HepG2 (cell line): ENCODE data around the gene SDC1. TPM values are rescaled to one million over a fixed set of nuclear protein-coding genes. Genes with fewer than 3 reads are reported as not detected.
A peak's percentile ranks its signal among the peaks of the same experiment; 100 is the strongest.

Experiments used
- ATF3 ChIP-seq: sonication (generic); formaldehyde crosslinking; IDR thresholded peaks from 2 replicates; pipeline ENCODE4 v1.4.0; 2020; ENCODE audit warnings: missing genetic modification reagents
- CC2D1A ChIP-seq: sonication (generic); formaldehyde crosslinking; IDR thresholded peaks from 2 replicates; pipeline ENCODE4 v1.8.1; 2023; ENCODE audit warnings: mild to moderate bottlenecking, missing genetic modification reagents
- ETV5 ChIP-seq: IDR thresholded peaks from 2 replicates; pipeline ENCODE4 v1.6.1; 2018; ENCODE audit warnings: missing biosample characterization, missing genetic modification reagents, inconsistent platforms, borderline replicate concordance
- ETV6 ChIP-seq: sonication (generic); formaldehyde crosslinking; conservative IDR thresholded peaks from 2 replicates; pipeline ENCODE4 v1.4.0; 2020; ENCODE audit warnings: missing genetic modification reagents
- HNRNPK ChIP-seq: fragments of 200-400 bp; formaldehyde crosslinking; IDR thresholded peaks from 2 replicates; pipeline ENCODE4 v1.6.1; 2018; ENCODE audit warnings: low read length, low read depth, moderate library complexity, mild to moderate bottlenecking; ENCODE audit not compliant: poor library complexity, severe bottlenecking
- JUN ChIP-seq: sonication (generic); formaldehyde crosslinking; IDR thresholded peaks from 2 replicates; pipeline ENCODE4 v1.4.0; 2020; ENCODE audit warnings: mild to moderate bottlenecking, missing genetic modification reagents
- JUND ChIP-seq: sonication (generic); formaldehyde crosslinking; IDR thresholded peaks from 2 replicates; pipeline ENCODE4 v1.8.0; 2022; ENCODE audit warnings: mild to moderate bottlenecking, missing genetic modification reagents
- KMT2B ChIP-seq: IDR thresholded peaks from 2 replicates; pipeline ENCODE4 v1.6.1; 2016; ENCODE audit warnings: missing genetic modification reagents, missing compliant biosample characterization
- LCORL ChIP-seq, 2 experiments: fragments of 450-650 bp in 1 of 2; sonication (generic) in 1 of 2; formaldehyde crosslinking in 1 of 2; IDR thresholded peaks; 2 replicates each; pipeline versions ENCODE4 v1.5.0 to v1.6.1; 2017 to 2020; ENCODE audit warnings: antibody characterized with exemption in 1 of 2, missing genetic modification reagents in 1 of 2
- NR1H2 ChIP-seq: sonication (generic); formaldehyde crosslinking; IDR thresholded peaks from 2 replicates; pipeline ENCODE4 v1.8.1; 2022; ENCODE audit warnings: low read depth, missing genetic modification reagents, borderline replicate concordance
- NR2C2 ChIP-seq: sonication (generic); formaldehyde crosslinking; IDR thresholded peaks from 2 replicates; pipeline ENCODE4 v1.4.0; 2020; ENCODE audit warnings: missing genetic modification reagents, mild to moderate bottlenecking, moderate library complexity, borderline replicate concordance
- PAWR ChIP-seq: sonication (generic); formaldehyde crosslinking; IDR thresholded peaks from 2 replicates; pipeline ENCODE4 v1.4.0; 2020; ENCODE audit warnings: missing genetic modification reagents, mild to moderate bottlenecking, borderline replicate concordance
- PPARG ChIP-seq: conservative IDR thresholded peaks from 2 replicates; pipeline ENCODE4 v1.6.1; 2016; ENCODE audit warnings: missing biosample characterization, missing genetic modification reagents
- SKI ChIP-seq: fragments of 450-650 bp; IDR thresholded peaks from one replicate; pipeline ENCODE4 v1.6.1; 2018; ENCODE audit warnings: mild to moderate bottlenecking; ENCODE audit not compliant: partially characterized antibody
- SMARCC2 ChIP-seq: fragments of 450-650 bp; IDR thresholded peaks from 2 replicates; pipeline ENCODE4 v1.6.1; 2017; ENCODE audit warnings: antibody characterized with exemption, mild to moderate bottlenecking
- SNAPC5 ChIP-seq: sonication (generic); formaldehyde crosslinking; IDR thresholded peaks from 2 replicates; pipeline ENCODE4 v1.8.1; 2023; ENCODE audit warnings: mild to moderate bottlenecking, missing genetic modification reagents, borderline replicate concordance
- SOX6 ChIP-seq, 2 experiments: fragments of 450-650 bp in 1 of 2; sonication (generic) in 1 of 2; formaldehyde crosslinking in 1 of 2; IDR thresholded peaks; 2 replicates each; pipeline versions ENCODE4 v1.4.0 to v1.6.1; 2017 to 2020; ENCODE audit warnings: antibody characterized with exemption in 1 of 2, mild to moderate bottlenecking in 1 of 2, missing genetic modification reagents in 1 of 2
- TBP ChIP-seq: sonication (generic); formaldehyde crosslinking; IDR thresholded peaks from 2 replicates; pipeline ENCODE4 v1.5.0; 2020; ENCODE audit warnings: missing genetic modification reagents
- ZBTB44 ChIP-seq: sonication (generic); formaldehyde crosslinking; IDR thresholded peaks from 2 replicates; pipeline ENCODE4 v1.4.0; 2020; ENCODE audit warnings: missing genetic modification reagents
- ZIK1 ChIP-seq: sonication (generic); formaldehyde crosslinking; IDR thresholded peaks from 2 replicates; pipeline ENCODE4 v1.5.0; 2020; ENCODE audit warnings: mild to moderate bottlenecking, low read depth, missing genetic modification reagents, borderline replicate concordance
- ZNF136 ChIP-seq: sonication (generic); formaldehyde crosslinking; IDR thresholded peaks from 2 replicates; pipeline ENCODE4 v1.8.1; 2022; ENCODE audit warnings: low read depth, mild to moderate bottlenecking, moderate library complexity, missing genetic modification reagents
- ZNF253 ChIP-seq: sonication (generic); formaldehyde crosslinking; IDR thresholded peaks from 2 replicates; pipeline ENCODE4 v1.8.0; 2022; ENCODE audit warnings: mild to moderate bottlenecking, missing genetic modification reagents, borderline replicate concordance
- ZNF501 ChIP-seq: sonication (generic); formaldehyde crosslinking; IDR thresholded peaks from 2 replicates; pipeline ENCODE4 v1.5.1; 2020; ENCODE audit warnings: mild to moderate bottlenecking, moderate library complexity, missing genetic modification reagents
- ZNF543 ChIP-seq: sonication (generic); formaldehyde crosslinking; IDR thresholded peaks from 2 replicates; pipeline ENCODE4 v1.4.0; 2020; ENCODE audit warnings: mild to moderate bottlenecking, missing genetic modification reagents
- ZNF660 ChIP-seq: sonication (generic); formaldehyde crosslinking; IDR thresholded peaks from 2 replicates; pipeline ENCODE4 v1.5.1; 2020; ENCODE audit warnings: mild to moderate bottlenecking, low read depth, missing genetic modification reagents, borderline replicate concordance
- ZNF766 ChIP-seq: sonication (generic); formaldehyde crosslinking; IDR thresholded peaks from 2 replicates; pipeline ENCODE4 v1.5.0; 2020; ENCODE audit warnings: missing genetic modification reagents, borderline replicate concordance
- ZNF878 ChIP-seq: sonication (generic); formaldehyde crosslinking; IDR thresholded peaks from 2 replicates; pipeline ENCODE4 v1.8.1; 2023; ENCODE audit warnings: mild to moderate bottlenecking, missing genetic modification reagents, moderate library complexity
- polyA plus RNA-seq, 8 experiments: library from polyadenylated mRNA; depleted of rRNA in 3 of 8; stranded (reverse) in 7 of 8; unstranded in 1 of 8; fragments of >200 nt; fragmentation: Illumina TruSeq in 4 of 8; extraction: Trizol in 4 of 8; gene quantifications; 2 replicates each; pipeline versions ENCODE4 v1.2.1 to v1.2.3, GENCODE V29; 2011 to 2016; ENCODE audit warnings: low read depth in 4 of 8, missing spikeins in 1 of 8, mixed read lengths in 1 of 8; ENCODE audit not compliant: insufficient read depth in 1 of 8
- total RNA-seq, 5 experiments: library from RNA; depleted of rRNA; stranded (reverse); fragments of >200 nt; fragmentation: Illumina TruSeq; extraction: Trizol; gene quantifications; 2 replicates each; pipeline ENCODE4 v1.2.3, GENCODE V29; 2016; ENCODE audit warnings: low read depth in 1 of 5

SDC1 gene
- total and polyA plus RNA-seq, 2 of the 13 experiments (the other 11 are each of a cell fraction or from before 2014, with no cell fraction given): 108 to 119 TPM

GRCh38 chr2:20224716-20225293 is at the start of gene SDC1 (continued):
- no peak; the same call in 1 of the 2 replicates for TF ChIP-seq NR1H2 (CRISPR knock-in tag)
- TF ChIP-seq KMT2B (CRISPR knock-in tag): no peak
- TF ChIP-seq JUND: no peak
- TF ChIP-seq PPARG: no peak
- TF ChIP-seq ETV5: no peak
- 0 out of 2 replicates have a peak, but pooled peaks have one; percentile 20 for TF ChIP-seq ZNF253 (CRISPR knock-in tag)
- peak; percentile 76 for TF ChIP-seq HNRNPK
- no peak; the same call in 1 of the 2 replicates for TF ChIP-seq CC2D1A (CRISPR knock-in tag)
- no peak for TF ChIP-seq SOX6 (IDR thresholded peaks at IDR 0.05)
- TF ChIP-seq SOX6 (CRISPR knock-in tag; IDR thresholded peaks at IDR 0.05): no peak
- TF ChIP-seq ATF3 (CRISPR knock-in tag): no peak
- no peak for TF ChIP-seq ZNF543 (CRISPR knock-in tag)
- TF ChIP-seq SKI: peak; percentile 25
- TF ChIP-seq ZNF136 (CRISPR knock-in tag): no peak
- no peak for TF ChIP-seq SNAPC5
- no peak for TF ChIP-seq PAWR (CRISPR knock-in tag)
- no peak for TF ChIP-seq SMARCC2
- no peak; the same call in 1 of the 2 replicates for TF ChIP-seq ETV6
- peak; percentile 42; the same call in 1 of the 2 replicates for TF ChIP-seq ZBTB44
- no peak for TF ChIP-seq ZNF660
- TF ChIP-seq ZIK1: no peak
- TF ChIP-seq JUN (CRISPR knock-in tag): no peak
- TF ChIP-seq ZNF878 (CRISPR knock-in tag): no peak
- TF ChIP-seq TBP (CRISPR knock-in tag): no peak
- TF ChIP-seq LCORL (IDR thresholded peaks at IDR 0.05): no peak
- TF ChIP-seq LCORL (CRISPR knock-in tag; IDR thresholded peaks at IDR 0.05): no peak
- TF ChIP-seq NR2C2: peak; percentile 60
- no peak; the same call in 1 of the 2 replicates for TF ChIP-seq ZNF766
- no peak for TF ChIP-seq ZNF501
